K562 (cell line): ENCODE measurements around the gene ACVR2B. TPM values are rescaled to one million over a fixed set of nuclear protein-coding genes. Genes with fewer than 3 reads are reported as not detected.

ENCODE experiments used
- EP400 ChIP-seq: fragments of 450-650 bp; IDR thresholded peaks from 2 replicates; pipeline ENCODE4 v1.6.1; 2017; ENCODE audit warnings: antibody characterized with exemption, mild to moderate bottlenecking, moderate library complexity
- HNRNPK ChIP-seq: fragments of 200-400 bp; formaldehyde crosslinking; IDR thresholded peaks from one replicate; pipeline ENCODE4 v1.6.1; 2018; ENCODE audit warnings: mild to moderate bottlenecking, low read depth, low read length; ENCODE audit not compliant: poor library complexity, severe bottlenecking
- NCOA1 ChIP-seq: fragments of 450-650 bp; IDR thresholded peaks from 2 replicates; pipeline ENCODE4 v1.6.1; 2016; ENCODE audit warnings: low read depth
- NFYB ChIP-seq: IDR thresholded peaks from 2 replicates; pipeline ENCODE4 v1.6.1; 2011; ENCODE audit warnings: mild to moderate bottlenecking, moderate library complexity; ENCODE audit not compliant: insufficient read length; ENCODE audit errors: extremely low read depth
- PPARD ChIP-seq: fragments of 250-450 bp; sonication (Bioruptor Pico); IDR thresholded peaks from 2 replicates; pipeline ENCODE4 v1.8.0; 2022; ENCODE audit warnings: inconsistent platforms, mild to moderate bottlenecking, moderate library complexity
- XRCC3 ChIP-seq: fragments of 450-650 bp; IDR thresholded peaks from 2 replicates; pipeline ENCODE4 v1.6.1; 2017; ENCODE audit warnings: mild to moderate bottlenecking, moderate library complexity
- XRCC4 ChIP-seq: IDR thresholded peaks from one replicate; pipeline ENCODE4 v1.6.1; 2011; ENCODE audit not compliant: insufficient read depth, insufficient read length; ENCODE audit errors: extremely low read depth
- XRCC5 ChIP-seq: fragments of 200-400 bp; formaldehyde crosslinking; IDR thresholded peaks from 2 replicates; pipeline ENCODE4 v1.6.1; 2017; ENCODE audit warnings: low read depth, mild to moderate bottlenecking, low read length
- ZNF3 ChIP-seq: fragments of 250-450 bp; sonication (Bioruptor Pico); IDR thresholded peaks from 2 replicates; pipeline ENCODE4 v1.5.0; 2021; ENCODE audit warnings: mild to moderate bottlenecking, moderate library complexity
- ZNF785 ChIP-seq: fragments of 250-450 bp; sonication (Bioruptor Pico); IDR thresholded peaks from 2 replicates; pipeline ENCODE4 v1.4.0; 2020; ENCODE audit warnings: mild to moderate bottlenecking
- ZNF79 ChIP-seq: fragments of 250-450 bp; sonication (Bioruptor Pico); IDR thresholded peaks from 2 replicates; pipeline ENCODE4 v1.4.0; 2020; ENCODE audit warnings: low read depth, mild to moderate bottlenecking, moderate library complexity
- polyA plus RNA-seq, 8 experiments: library from polyadenylated mRNA; depleted of rRNA in 4 of 8; stranded (reverse) in 5 of 8; unstranded in 3 of 8; fragments of >200 nt; fragmentation: Nextera tagmentation in 2 of 8; fragmentation: Illumina TruSeq in 1 of 8; extraction: Ambion mirVana in 2 of 8; extraction: Trizol in 1 of 8; gene quantifications; 2 replicates each; pipeline versions ENCODE4 v1.2.1 to v1.2.3, GENCODE V29; 2011 to 2014; ENCODE audit warnings: inconsistent platforms in 1 of 8, missing spikeins in 1 of 8
- total RNA-seq, 7 experiments: library from RNA; depleted of rRNA in 6 of 7; stranded (reverse); fragments of >200 nt in 6 of 7; fragmentation: Illumina TruSeq in 2 of 7; extraction: Trizol in 2 of 7; gene quantifications; 2 replicates each; pipeline versions ENCODE4 v1.2.1 to v1.2.3, GENCODE V29; 2011 to 2021; ENCODE audit warnings: low replicate concordance in 1 of 7
- TF ChIP-seq, protein P1 (sequence below): fragments of 450-650 bp; formaldehyde crosslinking; IDR thresholded peaks from 2 replicates; pipeline ENCODE4 v1.4.0; 2020; ENCODE audit warnings: mild to moderate bottlenecking
- TF ChIP-seq, protein P2 (sequence below): fragments of 250-450 bp; sonication (Bioruptor Pico); IDR thresholded peaks from 2 replicates; pipeline ENCODE4 v1.5.0; 2021
- TF ChIP-seq, protein P3 (sequence below): fragments of 250-450 bp; sonication (Bioruptor Pico); IDR thresholded peaks from 2 replicates; pipeline ENCODE4 v1.5.0; 2020; ENCODE audit warnings: mild to moderate bottlenecking
- TF ChIP-seq, protein P4 (sequence below), 2 experiments: fragments of 150-350 bp in 1 of 2; IDR thresholded peaks; 2 replicates each; pipeline ENCODE4 v1.6.1; 2012 to 2016; ENCODE audit warnings: low read depth in 2 of 2, low read length in 2 of 2, mild to moderate bottlenecking in 1 of 2, moderate library complexity in 1 of 2
- TF ChIP-seq, protein P5 (sequence below): fragments of 450-650 bp; IDR thresholded peaks from one replicate; pipeline ENCODE4 v1.6.1; 2018; ENCODE audit warnings: mild to moderate bottlenecking, moderate library complexity; ENCODE audit not compliant: partially characterized antibody
- TF ChIP-seq, protein P6 (sequence below): fragments of 450-650 bp; IDR thresholded peaks from 2 replicates; pipeline ENCODE4 v1.6.1; 2017; ENCODE audit warnings: antibody characterized with exemption

ACVR2B gene
- total and polyA plus RNA-seq, 9 of the 15 experiments (the other 6 are each of a cell fraction or from before 2014, with no cell fraction given): 1.8 to 23.7 (median 7.1) TPM

DNA sequence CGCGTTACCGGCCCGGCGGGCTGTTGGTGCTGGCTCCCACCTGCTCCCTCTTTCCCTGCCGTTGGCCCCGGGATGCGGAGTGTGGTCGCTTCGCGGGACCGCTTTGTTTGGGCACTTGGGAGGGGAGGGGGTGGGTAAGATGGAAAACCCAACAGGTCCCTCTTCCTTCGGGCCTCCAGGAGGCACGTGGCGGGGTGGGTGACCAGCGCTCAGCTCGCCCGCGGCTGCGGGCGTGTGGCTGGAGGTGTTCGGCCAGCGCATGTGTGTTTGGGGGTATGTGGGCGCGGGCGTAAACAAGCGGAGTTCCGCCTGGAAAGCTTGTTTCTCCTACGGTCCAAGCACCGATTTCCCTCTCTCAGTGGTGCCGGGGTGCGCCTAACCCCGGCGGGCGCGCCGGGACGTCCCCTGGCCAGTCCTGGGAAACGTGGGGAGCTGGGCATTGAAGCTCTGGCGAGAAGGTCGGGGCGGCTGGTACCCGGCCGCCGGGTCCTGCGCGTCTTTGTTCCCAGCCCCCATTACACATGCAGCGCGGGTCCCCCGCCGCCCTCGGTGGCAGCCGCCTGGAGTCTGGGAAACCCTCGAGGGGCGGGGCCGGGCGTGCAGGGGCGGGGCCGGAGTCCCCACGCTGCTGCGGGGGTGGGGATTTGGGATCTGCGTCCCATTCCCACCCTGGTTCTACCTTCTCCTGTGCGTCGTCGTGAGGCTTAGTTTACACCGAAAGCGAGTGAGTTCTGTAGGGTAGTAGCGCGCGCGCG, 1.4 kb downstream of the ACVR2B start (continued):
- TF ChIP-seq EP400 (peak; percentile 71; the same call in 1 of the 2 replicates), ZNF3 (CRISPR knock-in tag) (no peak), ZNF79 (no peak), HNRNPK (no peak), NFYB (no peak), XRCC4 (no peak), XRCC5 (no peak), ZNF785 (no peak), PPARD (no peak), NCOA1 (no peak), XRCC3 (no peak)
- TF ChIP-seq, protein P1, sequence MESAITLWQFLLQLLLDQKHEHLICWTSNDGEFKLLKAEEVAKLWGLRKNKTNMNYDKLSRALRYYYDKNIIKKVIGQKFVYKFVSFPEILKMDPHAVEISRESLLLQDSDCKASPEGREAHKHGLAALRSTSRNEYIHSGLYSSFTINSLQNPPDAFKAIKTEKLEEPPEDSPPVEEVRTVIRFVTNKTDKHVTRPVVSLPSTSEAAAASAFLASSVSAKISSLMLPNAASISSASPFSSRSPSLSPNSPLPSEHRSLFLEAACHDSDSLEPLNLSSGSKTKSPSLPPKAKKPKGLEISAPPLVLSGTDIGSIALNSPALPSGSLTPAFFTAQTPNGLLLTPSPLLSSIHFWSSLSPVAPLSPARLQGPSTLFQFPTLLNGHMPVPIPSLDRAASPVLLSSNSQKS (CRISPR knock-in tag): no peak
- TF ChIP-seq, protein P2, sequence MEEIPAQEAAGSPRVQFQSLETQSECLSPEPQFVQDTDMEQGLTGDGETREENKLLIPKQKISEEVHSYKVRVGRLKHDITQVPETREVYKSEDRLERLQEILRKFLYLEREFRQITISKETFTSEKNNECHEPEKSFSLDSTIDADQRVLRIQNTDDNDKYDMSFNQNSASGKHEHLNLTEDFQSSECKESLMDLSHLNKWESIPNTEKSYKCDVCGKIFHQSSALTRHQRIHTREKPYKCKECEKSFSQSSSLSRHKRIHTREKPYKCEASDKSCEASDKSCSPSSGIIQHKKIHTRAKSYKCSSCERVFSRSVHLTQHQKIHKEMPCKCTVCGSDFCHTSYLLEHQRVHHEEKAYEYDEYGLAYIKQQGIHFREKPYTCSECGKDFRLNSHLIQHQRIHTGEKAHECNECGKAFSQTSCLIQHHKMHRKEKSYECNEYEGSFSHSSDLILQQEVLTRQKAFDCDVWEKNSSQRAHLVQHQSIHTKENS (CRISPR knock-in tag): no peak
- TF ChIP-seq, protein P3, sequence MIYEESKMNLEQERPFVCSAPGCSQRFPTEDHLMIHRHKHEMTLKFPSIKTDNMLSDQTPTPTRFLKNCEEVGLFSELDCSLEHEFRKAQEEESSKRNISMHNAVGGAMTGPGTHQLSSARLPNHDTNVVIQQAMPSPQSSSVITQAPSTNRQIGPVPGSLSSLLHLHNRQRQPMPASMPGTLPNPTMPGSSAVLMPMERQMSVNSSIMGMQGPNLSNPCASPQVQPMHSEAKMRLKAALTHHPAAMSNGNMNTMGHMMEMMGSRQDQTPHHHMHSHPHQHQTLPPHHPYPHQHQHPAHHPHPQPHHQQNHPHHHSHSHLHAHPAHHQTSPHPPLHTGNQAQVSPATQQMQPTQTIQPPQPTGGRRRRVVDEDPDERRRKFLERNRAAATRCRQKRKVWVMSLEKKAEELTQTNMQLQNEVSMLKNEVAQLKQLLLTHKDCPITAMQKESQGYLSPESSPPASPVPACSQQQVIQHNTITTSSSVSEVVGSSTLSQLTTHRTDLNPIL (CRISPR knock-in tag): no peak
- TF ChIP-seq, protein P4, sequence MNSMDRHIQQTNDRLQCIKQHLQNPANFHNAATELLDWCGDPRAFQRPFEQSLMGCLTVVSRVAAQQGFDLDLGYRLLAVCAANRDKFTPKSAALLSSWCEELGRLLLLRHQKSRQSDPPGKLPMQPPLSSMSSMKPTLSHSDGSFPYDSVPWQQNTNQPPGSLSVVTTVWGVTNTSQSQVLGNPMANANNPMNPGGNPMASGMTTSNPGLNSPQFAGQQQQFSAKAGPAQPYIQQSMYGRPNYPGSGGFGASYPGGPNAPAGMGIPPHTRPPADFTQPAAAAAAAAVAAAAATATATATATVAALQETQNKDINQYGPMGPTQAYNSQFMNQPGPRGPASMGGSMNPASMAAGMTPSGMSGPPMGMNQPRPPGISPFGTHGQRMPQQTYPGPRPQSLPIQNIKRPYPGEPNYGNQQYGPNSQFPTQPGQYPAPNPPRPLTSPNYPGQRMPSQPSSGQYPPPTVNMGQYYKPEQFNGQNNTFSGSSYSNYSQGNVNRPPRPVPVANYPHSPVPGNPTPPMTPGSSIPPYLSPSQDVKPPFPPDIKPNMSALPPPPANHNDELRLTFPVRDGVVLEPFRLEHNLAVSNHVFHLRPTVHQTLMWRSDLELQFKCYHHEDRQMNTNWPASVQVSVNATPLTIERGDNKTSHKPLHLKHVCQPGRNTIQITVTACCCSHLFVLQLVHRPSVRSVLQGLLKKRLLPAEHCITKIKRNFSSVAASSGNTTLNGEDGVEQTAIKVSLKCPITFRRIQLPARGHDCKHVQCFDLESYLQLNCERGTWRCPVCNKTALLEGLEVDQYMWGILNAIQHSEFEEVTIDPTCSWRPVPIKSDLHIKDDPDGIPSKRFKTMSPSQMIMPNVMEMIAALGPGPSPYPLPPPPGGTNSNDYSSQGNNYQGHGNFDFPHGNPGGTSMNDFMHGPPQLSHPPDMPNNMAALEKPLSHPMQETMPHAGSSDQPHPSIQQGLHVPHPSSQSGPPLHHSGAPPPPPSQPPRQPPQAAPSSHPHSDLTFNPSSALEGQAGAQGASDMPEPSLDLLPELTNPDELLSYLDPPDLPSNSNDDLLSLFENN (IDR thresholded peaks at IDR 0.05; ENCODE audit: low read depth in 2 of 2, low read length in 2 of 2): no peak
- TF ChIP-seq, protein P5, sequence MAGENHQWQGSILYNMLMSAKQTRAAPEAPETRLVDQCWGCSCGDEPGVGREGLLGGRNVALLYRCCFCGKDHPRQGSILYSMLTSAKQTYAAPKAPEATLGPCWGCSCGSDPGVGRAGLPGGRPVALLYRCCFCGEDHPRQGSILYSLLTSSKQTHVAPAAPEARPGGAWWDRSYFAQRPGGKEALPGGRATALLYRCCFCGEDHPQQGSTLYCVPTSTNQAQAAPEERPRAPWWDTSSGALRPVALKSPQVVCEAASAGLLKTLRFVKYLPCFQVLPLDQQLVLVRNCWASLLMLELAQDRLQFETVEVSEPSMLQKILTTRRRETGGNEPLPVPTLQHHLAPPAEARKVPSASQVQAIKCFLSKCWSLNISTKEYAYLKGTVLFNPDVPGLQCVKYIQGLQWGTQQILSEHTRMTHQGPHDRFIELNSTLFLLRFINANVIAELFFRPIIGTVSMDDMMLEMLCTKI: no peak
- TF ChIP-seq, protein P6, sequence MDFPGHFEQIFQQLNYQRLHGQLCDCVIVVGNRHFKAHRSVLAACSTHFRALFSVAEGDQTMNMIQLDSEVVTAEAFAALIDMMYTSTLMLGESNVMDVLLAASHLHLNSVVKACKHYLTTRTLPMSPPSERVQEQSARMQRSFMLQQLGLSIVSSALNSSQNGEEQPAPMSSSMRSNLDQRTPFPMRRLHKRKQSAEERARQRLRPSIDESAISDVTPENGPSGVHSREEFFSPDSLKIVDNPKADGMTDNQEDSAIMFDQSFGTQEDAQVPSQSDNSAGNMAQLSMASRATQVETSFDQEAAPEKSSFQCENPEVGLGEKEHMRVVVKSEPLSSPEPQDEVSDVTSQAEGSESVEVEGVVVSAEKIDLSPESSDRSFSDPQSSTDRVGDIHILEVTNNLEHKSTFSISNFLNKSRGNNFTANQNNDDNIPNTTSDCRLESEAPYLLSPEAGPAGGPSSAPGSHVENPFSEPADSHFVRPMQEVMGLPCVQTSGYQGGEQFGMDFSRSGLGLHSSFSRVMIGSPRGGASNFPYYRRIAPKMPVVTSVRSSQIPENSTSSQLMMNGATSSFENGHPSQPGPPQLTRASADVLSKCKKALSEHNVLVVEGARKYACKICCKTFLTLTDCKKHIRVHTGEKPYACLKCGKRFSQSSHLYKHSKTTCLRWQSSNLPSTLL: no peak
